HEK293 (cell line): ENCODE measurements around the gene NRG2.
A peak's percentile ranks its signal among the peaks of the same experiment; 100 is the strongest.

Experiments
- GLIS1 ChIP-seq: fragments of 450-650 bp; formaldehyde crosslinking; IDR thresholded peaks from 2 replicates; pipeline ENCODE4 v1.5.1; 2016; ENCODE audit warnings: missing biosample characterization, missing genetic modification characterization
- SP2 ChIP-seq: fragments of 450-650 bp; formaldehyde crosslinking; IDR thresholded peaks from 2 replicates; pipeline ENCODE4 v1.5.1; 2016; ENCODE audit warnings: missing biosample characterization, missing genetic modification characterization
- ZFHX2 ChIP-seq: fragments of 450-650 bp; formaldehyde crosslinking; conservative IDR thresholded peaks from 2 replicates; pipeline ENCODE4 v1.5.1; 2016; ENCODE audit warnings: missing biosample characterization, missing genetic modification characterization
- ZFP37 ChIP-seq: fragments of 450-650 bp; formaldehyde crosslinking; IDR thresholded peaks from 2 replicates; pipeline ENCODE4 v1.5.1; 2016; ENCODE audit warnings: missing biosample characterization, missing genetic modification characterization
- ZNF121 ChIP-seq: fragments of 450-650 bp; formaldehyde crosslinking; IDR thresholded peaks from 2 replicates; pipeline ENCODE4 v1.5.1; 2016; ENCODE audit warnings: missing biosample characterization, missing genetic modification characterization
- ZNF2 ChIP-seq: fragments of 450-650 bp; formaldehyde crosslinking; IDR thresholded peaks from 2 replicates; pipeline ENCODE4 v1.5.1; 2016; ENCODE audit warnings: missing biosample characterization, missing genetic modification characterization
- ZNF394 ChIP-seq: fragments of 450-650 bp; formaldehyde crosslinking; IDR thresholded peaks from 2 replicates; pipeline ENCODE4 v1.5.1; 2016; ENCODE audit warnings: missing biosample characterization, missing genetic modification characterization, mild to moderate bottlenecking, moderate library complexity, borderline replicate concordance
- ZNF416 ChIP-seq: fragments of 450-650 bp; formaldehyde crosslinking; IDR thresholded peaks from 2 replicates; pipeline ENCODE4 v1.5.1; 2016; ENCODE audit warnings: missing biosample characterization, missing genetic modification characterization
- ZNF555 ChIP-seq: fragments of 450-650 bp; formaldehyde crosslinking; conservative IDR thresholded peaks from 2 replicates; pipeline ENCODE4 v1.5.1; 2017; ENCODE audit warnings: missing biosample characterization, mild to moderate bottlenecking, missing genetic modification characterization, inconsistent platforms
- ZNF585B ChIP-seq: fragments of 450-650 bp; formaldehyde crosslinking; IDR thresholded peaks from 2 replicates; pipeline ENCODE4 v1.5.1; 2016; ENCODE audit warnings: missing biosample characterization, missing genetic modification characterization
- ZNF621 ChIP-seq: fragments of 450-650 bp; formaldehyde crosslinking; IDR thresholded peaks from 2 replicates; pipeline ENCODE4 v1.5.1; 2017; ENCODE audit warnings: missing biosample characterization, missing genetic modification characterization
- TF ChIP-seq, protein P1 (sequence below): fragments of 450-650 bp; formaldehyde crosslinking; conservative IDR thresholded peaks from 2 replicates; pipeline ENCODE4 v1.5.1; 2016; ENCODE audit warnings: low read depth, missing biosample characterization, missing genetic modification characterization
- TF ChIP-seq, protein P2 (sequence below): fragments of 450-650 bp; formaldehyde crosslinking; IDR thresholded peaks from 2 replicates; pipeline ENCODE4 v1.5.1; 2016; ENCODE audit warnings: missing biosample characterization, missing genetic modification characterization
- TF ChIP-seq, protein P3 (sequence below): fragments of 450-650 bp; formaldehyde crosslinking; IDR thresholded peaks from 2 replicates; pipeline ENCODE4 v1.5.1; 2016; ENCODE audit warnings: missing biosample characterization, missing genetic modification characterization
- TF ChIP-seq, protein P4 (sequence below): fragments of 450-650 bp; formaldehyde crosslinking; optimal IDR thresholded peaks from 2 replicates; pipeline ENCODE3; 2016; ENCODE audit warnings: missing biosample characterization, mild to moderate bottlenecking, missing genetic modification characterization
- TF ChIP-seq, protein P5 (sequence below): fragments of 450-650 bp; formaldehyde crosslinking; conservative IDR thresholded peaks from 2 replicates; pipeline ENCODE4 v1.5.1; 2016; ENCODE audit warnings: low read depth, missing biosample characterization, missing genetic modification characterization
- TF ChIP-seq, protein P6 (sequence below): fragments of 450-650 bp; formaldehyde crosslinking; IDR thresholded peaks from 2 replicates; pipeline ENCODE4 v1.5.1; 2016; ENCODE audit warnings: missing biosample characterization, missing genetic modification characterization
- TF ChIP-seq, protein P7 (sequence below): fragments of 450-650 bp; IDR thresholded peaks from 2 replicates; pipeline ENCODE4 v1.5.1; 2018; ENCODE audit warnings: missing biosample characterization, mild to moderate bottlenecking, missing genetic modification characterization
- TF ChIP-seq, protein P8 (sequence below): fragments of 450-650 bp; formaldehyde crosslinking; IDR thresholded peaks from 2 replicates; pipeline ENCODE4 v1.5.1; 2017; ENCODE audit warnings: missing biosample characterization, missing genetic modification characterization

The NRG2 gene

DNA sequence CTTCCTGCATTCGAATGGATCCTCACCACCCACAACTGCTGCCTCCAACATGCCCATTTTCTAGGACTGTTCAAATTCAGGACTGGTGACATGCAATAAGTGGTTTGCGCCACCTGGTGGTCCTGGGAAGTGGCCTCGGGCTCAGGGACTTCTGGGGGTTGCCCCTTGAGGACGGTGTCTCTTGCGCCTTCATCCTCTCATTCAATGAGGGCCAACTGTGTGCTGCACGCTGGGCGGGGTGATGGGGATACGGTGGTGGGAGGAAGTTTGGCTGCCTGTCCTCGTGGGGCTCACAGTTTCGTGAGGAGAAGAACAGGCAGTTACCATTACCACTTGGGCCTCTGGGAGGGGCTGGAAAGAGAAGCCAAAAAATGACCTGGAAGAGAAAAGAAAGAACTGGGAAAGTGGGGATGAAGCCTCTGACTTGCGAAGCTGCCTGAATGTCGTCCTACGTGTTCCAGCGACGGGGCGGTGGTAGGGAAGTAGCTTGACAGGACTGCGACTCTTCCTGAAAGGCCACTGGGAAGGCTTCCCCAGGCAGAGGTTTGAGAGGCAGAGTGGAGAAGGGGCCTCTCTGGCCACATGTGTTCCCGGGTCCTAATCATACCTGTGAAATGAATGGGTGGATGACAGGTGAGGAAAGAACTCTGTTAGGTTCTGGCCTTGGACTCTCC lies 198.5 kb downstream of the NRG2 start (continued):
- TF ChIP-seq, protein P1, sequence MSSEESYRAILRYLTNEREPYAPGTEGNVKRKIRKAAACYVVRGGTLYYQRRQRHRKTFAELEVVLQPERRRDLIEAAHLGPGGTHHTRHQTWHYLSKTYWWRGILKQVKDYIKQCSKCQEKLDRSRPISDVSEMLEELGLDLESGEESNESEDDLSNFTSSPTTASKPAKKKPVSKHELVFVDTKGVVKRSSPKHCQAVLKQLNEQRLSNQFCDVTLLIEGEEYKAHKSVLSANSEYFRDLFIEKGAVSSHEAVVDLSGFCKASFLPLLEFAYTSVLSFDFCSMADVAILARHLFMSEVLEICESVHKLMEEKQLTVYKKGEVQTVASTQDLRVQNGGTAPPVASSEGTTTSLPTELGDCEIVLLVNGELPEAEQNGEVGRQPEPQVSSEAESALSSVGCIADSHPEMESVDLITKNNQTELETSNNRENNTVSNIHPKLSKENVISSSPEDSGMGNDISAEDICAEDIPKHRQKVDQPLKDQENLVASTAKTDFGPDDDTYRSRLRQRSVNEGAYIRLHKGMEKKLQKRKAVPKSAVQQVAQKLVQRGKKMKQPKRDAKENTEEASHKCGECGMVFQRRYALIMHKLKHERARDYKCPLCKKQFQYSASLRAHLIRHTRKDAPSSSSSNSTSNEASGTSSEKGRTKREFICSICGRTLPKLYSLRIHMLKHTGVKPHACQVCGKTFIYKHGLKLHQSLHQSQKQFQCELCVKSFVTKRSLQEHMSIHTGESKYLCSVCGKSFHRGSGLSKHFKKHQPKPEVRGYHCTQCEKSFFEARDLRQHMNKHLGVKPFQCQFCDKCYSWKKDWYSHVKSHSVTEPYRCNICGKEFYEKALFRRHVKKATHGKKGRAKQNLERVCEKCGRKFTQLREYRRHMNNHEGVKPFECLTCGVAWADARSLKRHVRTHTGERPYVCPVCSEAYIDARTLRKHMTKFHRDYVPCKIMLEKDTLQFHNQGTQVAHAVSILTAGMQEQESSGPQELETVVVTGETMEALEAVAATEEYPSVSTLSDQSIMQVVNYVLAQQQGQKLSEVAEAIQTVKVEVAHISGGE (tag by site-specific recombination): no peak
- TF ChIP-seq ZNF555 (tag by site-specific recombination) (no peak), ZNF621 (tag by site-specific recombination) (no peak), ZFHX2 (tag by site-specific recombination) (peak; percentile 28; the same call in 1 of the 2 replicates), ZNF394 (no peak), GLIS1 (tag by site-specific recombination) (no peak), ZFP37 (no peak), SP2 (tag by site-specific recombination) (no peak), ZNF2 (peak; percentile 55; the same call in 1 of the 2 replicates), ZNF585B (tag by site-specific recombination) (no peak), ZNF121 (tag by site-specific recombination) (no peak), ZNF416 (no peak)
- TF ChIP-seq, protein P2, sequence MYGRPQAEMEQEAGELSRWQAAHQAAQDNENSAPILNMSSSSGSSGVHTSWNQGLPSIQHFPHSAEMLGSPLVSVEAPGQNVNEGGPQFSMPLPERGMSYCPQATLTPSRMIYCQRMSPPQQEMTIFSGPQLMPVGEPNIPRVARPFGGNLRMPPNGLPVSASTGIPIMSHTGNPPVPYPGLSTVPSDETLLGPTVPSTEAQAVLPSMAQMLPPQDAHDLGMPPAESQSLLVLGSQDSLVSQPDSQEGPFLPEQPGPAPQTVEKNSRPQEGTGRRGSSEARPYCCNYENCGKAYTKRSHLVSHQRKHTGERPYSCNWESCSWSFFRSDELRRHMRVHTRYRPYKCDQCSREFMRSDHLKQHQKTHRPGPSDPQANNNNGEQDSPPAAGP: no peak
- TF ChIP-seq, protein P3, sequence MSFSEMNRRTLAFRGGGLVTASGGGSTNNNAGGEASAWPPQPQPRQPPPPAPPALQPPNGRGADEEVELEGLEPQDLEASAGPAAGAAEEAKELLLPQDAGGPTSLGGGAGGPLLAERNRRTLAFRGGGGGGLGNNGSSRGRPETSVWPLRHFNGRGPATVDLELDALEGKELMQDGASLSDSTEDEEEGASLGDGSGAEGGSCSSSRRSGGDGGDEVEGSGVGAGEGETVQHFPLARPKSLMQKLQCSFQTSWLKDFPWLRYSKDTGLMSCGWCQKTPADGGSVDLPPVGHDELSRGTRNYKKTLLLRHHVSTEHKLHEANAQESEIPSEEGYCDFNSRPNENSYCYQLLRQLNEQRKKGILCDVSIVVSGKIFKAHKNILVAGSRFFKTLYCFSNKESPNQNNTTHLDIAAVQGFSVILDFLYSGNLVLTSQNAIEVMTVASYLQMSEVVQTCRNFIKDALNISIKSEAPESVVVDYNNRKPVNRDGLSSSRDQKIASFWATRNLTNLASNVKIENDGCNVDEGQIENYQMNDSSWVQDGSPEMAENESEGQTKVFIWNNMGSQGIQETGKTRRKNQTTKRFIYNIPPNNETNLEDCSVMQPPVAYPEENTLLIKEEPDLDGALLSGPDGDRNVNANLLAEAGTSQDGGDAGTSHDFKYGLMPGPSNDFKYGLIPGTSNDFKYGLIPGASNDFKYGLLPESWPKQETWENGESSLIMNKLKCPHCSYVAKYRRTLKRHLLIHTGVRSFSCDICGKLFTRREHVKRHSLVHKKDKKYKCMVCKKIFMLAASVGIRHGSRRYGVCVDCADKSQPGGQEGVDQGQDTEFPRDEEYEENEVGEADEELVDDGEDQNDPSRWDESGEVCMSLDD (tag by site-specific recombination): 0 out of 2 replicates have a peak, but pooled peaks have one; percentile 26
- TF ChIP-seq, protein P4, sequence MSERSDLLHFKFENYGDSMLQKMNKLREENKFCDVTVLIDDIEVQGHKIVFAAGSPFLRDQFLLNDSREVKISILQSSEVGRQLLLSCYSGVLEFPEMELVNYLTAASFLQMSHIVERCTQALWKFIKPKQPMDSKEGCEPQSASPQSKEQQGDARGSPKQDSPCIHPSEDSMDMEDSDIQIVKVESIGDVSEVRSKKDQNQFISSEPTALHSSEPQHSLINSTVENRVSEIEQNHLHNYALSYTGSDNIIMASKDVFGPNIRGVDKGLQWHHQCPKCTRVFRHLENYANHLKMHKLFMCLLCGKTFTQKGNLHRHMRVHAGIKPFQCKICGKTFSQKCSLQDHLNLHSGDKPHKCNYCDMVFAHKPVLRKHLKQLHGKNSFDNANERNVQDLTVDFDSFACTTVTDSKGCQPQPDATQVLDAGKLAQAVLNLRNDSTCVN (tag by site-specific recombination): no peak
- TF ChIP-seq, protein P5, sequence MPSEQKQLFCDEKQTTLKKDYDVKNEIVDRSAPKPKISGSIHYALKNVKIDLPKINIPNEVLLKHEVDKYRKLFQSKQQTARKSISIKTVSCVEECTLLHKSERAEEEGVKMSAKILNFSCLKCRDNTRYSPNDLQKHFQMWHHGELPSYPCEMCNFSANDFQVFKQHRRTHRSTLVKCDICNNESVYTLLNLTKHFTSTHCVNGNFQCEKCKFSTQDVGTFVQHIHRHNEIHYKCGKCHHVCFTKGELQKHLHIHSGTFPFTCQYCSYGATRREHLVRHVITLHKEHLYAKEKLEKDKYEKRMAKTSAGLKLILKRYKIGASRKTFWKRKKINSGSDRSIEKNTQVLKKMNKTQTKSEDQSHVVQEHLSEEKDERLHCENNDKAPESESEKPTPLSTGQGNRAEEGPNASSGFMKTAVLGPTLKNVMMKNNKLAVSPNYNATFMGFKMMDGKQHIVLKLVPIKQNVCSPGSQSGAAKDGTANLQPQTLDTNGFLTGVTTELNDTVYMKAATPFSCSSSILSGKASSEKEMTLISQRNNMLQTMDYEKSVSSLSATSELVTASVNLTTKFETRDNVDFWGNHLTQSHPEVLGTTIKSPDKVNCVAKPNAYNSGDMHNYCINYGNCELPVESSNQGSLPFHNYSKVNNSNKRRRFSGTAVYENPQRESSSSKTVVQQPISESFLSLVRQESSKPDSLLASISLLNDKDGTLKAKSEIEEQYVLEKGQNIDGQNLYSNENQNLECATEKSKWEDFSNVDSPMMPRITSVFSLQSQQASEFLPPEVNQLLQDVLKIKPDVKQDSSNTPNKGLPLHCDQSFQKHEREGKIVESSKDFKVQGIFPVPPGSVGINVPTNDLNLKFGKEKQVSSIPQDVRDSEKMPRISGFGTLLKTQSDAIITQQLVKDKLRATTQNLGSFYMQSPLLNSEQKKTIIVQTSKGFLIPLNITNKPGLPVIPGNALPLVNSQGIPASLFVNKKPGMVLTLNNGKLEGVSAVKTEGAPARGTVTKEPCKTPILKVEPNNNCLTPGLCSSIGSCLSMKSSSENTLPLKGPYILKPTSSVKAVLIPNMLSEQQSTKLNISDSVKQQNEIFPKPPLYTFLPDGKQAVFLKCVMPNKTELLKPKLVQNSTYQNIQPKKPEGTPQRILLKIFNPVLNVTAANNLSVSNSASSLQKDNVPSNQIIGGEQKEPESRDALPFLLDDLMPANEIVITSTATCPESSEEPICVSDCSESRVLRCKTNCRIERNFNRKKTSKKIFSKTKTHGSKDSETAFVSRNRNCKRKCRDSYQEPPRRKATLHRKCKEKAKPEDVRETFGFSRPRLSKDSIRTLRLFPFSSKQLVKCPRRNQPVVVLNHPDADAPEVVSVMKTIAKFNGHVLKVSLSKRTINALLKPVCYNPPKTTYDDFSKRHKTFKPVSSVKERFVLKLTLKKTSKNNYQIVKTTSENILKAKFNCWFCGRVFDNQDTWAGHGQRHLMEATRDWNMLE (tag by site-specific recombination): no peak
- TF ChIP-seq, protein P6, sequence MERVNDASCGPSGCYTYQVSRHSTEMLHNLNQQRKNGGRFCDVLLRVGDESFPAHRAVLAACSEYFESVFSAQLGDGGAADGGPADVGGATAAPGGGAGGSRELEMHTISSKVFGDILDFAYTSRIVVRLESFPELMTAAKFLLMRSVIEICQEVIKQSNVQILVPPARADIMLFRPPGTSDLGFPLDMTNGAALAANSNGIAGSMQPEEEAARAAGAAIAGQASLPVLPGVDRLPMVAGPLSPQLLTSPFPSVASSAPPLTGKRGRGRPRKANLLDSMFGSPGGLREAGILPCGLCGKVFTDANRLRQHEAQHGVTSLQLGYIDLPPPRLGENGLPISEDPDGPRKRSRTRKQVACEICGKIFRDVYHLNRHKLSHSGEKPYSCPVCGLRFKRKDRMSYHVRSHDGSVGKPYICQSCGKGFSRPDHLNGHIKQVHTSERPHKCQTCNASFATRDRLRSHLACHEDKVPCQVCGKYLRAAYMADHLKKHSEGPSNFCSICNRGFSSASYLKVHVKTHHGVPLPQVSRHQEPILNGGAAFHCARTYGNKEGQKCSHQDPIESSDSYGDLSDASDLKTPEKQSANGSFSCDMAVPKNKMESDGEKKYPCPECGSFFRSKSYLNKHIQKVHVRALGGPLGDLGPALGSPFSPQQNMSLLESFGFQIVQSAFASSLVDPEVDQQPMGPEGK: peak; percentile 45; the same call in 1 of the 2 replicates
- TF ChIP-seq, protein P7, sequence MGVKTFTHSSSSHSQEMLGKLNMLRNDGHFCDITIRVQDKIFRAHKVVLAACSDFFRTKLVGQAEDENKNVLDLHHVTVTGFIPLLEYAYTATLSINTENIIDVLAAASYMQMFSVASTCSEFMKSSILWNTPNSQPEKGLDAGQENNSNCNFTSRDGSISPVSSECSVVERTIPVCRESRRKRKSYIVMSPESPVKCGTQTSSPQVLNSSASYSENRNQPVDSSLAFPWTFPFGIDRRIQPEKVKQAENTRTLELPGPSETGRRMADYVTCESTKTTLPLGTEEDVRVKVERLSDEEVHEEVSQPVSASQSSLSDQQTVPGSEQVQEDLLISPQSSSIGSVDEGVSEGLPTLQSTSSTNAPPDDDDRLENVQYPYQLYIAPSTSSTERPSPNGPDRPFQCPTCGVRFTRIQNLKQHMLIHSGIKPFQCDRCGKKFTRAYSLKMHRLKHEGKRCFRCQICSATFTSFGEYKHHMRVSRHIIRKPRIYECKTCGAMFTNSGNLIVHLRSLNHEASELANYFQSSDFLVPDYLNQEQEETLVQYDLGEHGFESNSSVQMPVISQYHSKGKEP (tag by site-specific recombination): no peak
- TF ChIP-seq, protein P8, sequence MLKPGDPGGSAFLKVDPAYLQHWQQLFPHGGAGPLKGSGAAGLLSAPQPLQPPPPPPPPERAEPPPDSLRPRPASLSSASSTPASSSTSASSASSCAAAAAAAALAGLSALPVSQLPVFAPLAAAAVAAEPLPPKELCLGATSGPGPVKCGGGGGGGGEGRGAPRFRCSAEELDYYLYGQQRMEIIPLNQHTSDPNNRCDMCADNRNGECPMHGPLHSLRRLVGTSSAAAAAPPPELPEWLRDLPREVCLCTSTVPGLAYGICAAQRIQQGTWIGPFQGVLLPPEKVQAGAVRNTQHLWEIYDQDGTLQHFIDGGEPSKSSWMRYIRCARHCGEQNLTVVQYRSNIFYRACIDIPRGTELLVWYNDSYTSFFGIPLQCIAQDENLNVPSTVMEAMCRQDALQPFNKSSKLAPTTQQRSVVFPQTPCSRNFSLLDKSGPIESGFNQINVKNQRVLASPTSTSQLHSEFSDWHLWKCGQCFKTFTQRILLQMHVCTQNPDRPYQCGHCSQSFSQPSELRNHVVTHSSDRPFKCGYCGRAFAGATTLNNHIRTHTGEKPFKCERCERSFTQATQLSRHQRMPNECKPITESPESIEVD (tag by site-specific recombination): no peak
